SK-N-SH treated with all-trans-retinoic acid at 6 μM for 48 hours (cell line): ENCODE results near the gene ZBBX.

Source experiments
- ARNTL ChIP-seq: fragments of 450-650 bp; formaldehyde crosslinking; IDR thresholded peaks from 2 replicates; pipeline ENCODE4 v1.5.0; 2020; ENCODE audit warnings: low read depth, mild to moderate bottlenecking, moderate library complexity, borderline replicate concordance
- CSRNP3 ChIP-seq: fragments of 250-450 bp; sonication (Bioruptor Pico); IDR thresholded peaks from 2 replicates; pipeline ENCODE4 v1.5.1; 2021; ENCODE audit warnings: mild to moderate bottlenecking, moderate library complexity
- GLIS3 ChIP-seq: fragments of 250-450 bp; sonication (Bioruptor Pico); IDR thresholded peaks from 2 replicates; pipeline ENCODE4 v1.5.0; 2020; ENCODE audit warnings: mild to moderate bottlenecking, moderate library complexity
- OSR1 ChIP-seq: fragments of 250-450 bp; sonication (Bioruptor Pico); IDR thresholded peaks from 2 replicates; pipeline ENCODE4 v1.8.0; 2022; ENCODE audit warnings: moderate library complexity, mild to moderate bottlenecking, inconsistent platforms
- PPARA ChIP-seq: fragments of 250-450 bp; sonication (Bioruptor Pico); IDR thresholded peaks from 2 replicates; pipeline ENCODE4 v1.5.0; 2020; ENCODE audit warnings: mild to moderate bottlenecking, borderline replicate concordance
- RARB ChIP-seq: fragments of 250-450 bp; sonication (Bioruptor Pico); IDR thresholded peaks from 2 replicates; pipeline ENCODE4 v1.8.0; 2021; ENCODE audit warnings: mild to moderate bottlenecking, moderate library complexity
- TOX ChIP-seq: fragments of 250-450 bp; sonication (Bioruptor Pico); IDR thresholded peaks from 2 replicates; pipeline ENCODE4 v1.8.0; 2021; ENCODE audit warnings: mild to moderate bottlenecking, moderate library complexity, borderline replicate concordance
- ZFP30 ChIP-seq: fragments of 450-650 bp; formaldehyde crosslinking; IDR thresholded peaks from 2 replicates; pipeline ENCODE4 v1.5.0; 2022; ENCODE audit warnings: mild to moderate bottlenecking, moderate library complexity
- ZNF565 ChIP-seq: fragments of 450-650 bp; formaldehyde crosslinking; conservative IDR thresholded peaks from 2 replicates; pipeline ENCODE4 v1.5.0; 2020; ENCODE audit warnings: low read depth, mild to moderate bottlenecking, moderate library complexity

DNA sequence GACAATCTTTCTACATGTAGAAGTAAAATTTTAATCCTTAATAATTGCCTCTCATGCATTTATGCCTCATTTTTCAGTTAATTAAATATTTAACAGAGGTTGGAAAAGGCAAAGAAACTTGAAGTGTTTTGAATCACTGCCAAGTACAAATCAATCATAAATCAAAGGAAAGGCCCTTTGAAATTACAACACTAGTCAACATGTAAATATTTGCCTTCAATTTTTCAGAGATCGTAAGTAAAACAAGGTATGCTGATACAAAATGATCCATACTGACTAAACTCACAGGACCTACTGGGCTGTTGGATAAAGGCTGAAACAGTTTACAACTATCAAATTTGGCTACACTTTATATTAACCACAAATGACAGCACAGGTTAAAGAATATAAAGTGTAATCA lies 33.9 kb downstream of the ZBBX start:
- TF ChIP-seq PPARA: no peak
- no peak for TF ChIP-seq ZNF565 (CRISPR knock-in tag)
- no peak for TF ChIP-seq GLIS3
- TF ChIP-seq RARB (CRISPR knock-in tag): no peak
- no peak for TF ChIP-seq ZFP30
- no peak for TF ChIP-seq ARNTL (CRISPR knock-in tag)
- TF ChIP-seq TOX (CRISPR knock-in tag): no peak
- no peak for TF ChIP-seq OSR1 (CRISPR knock-in tag)
- no peak for TF ChIP-seq CSRNP3 (CRISPR knock-in tag)
